Keratinocyte (primary cell): ENCODE data around the gene NKX6-1. TPM values are rescaled to one million over a fixed set of nuclear protein-coding genes. Genes with fewer than 3 reads are reported as not detected.

ENCODE experiments used
- DNase-seq: peaks from one replicate; pipeline ENCODE4 v3.0.0-alpha.2; 2011; ENCODE audit warnings: low read depth, missing footprints, low spot score
- FAIRE-seq: peaks from 2 replicates; lab custom pipeline; 2011; peaks lifted over from hg19 to GRCh38; lab: Jason Lieb, UNC
- H2AFZ ChIP-seq: 2 replicates; pipeline ENCODE4 v1.6.0; 2012; ENCODE audit warnings: low read length, control low read depth, inconsistent platforms; ENCODE audit not compliant: control insufficient read depth
- H3K27ac ChIP-seq: 2 replicates; pipeline ENCODE4 v1.5.1; 2011; ENCODE audit warnings: low read length; ENCODE audit not compliant: control insufficient read depth, insufficient read depth
- H3K27me3 ChIP-seq: 3 replicates; pipeline ENCODE4 v1.6.0; 2011; ENCODE audit warnings: low read length; ENCODE audit not compliant: control insufficient read depth, insufficient read depth; ENCODE audit errors: extremely low read depth
- H3K36me3 ChIP-seq, 2 experiments: 2 replicates in 1 of 2; 3 replicates in 1 of 2; pipeline ENCODE4 v1.5.1; 2011; ENCODE audit warnings: low read length in 2 of 2, mild to moderate bottlenecking in 1 of 2; ENCODE audit not compliant: control insufficient read depth in 2 of 2, insufficient read depth in 2 of 2; ENCODE audit errors: extremely low read depth in 1 of 2
- H3K4me1 ChIP-seq: 3 replicates; pipeline ENCODE4 v1.5.1; 2011; ENCODE audit warnings: low read length; ENCODE audit not compliant: control insufficient read depth, insufficient read depth; ENCODE audit errors: extremely low read depth
- H3K4me2 ChIP-seq: 3 replicates; pipeline ENCODE4 v1.6.0; 2011; ENCODE audit warnings: low read depth, low read length; ENCODE audit not compliant: control insufficient read depth, insufficient read depth; ENCODE audit errors: extremely low read depth
- H3K4me3 ChIP-seq, 3 experiments: fragments of 200-600 bp in 1 of 3; sonication (generic) in 1 of 3; 2 replicates in 2 of 3; 3 replicates in 1 of 3; pipeline ENCODE4 v1.5.1; 2011 to 2016; ENCODE audit warnings: low read length in 3 of 3, mild to moderate bottlenecking in 3 of 3, control low read depth in 2 of 3, inconsistent platforms in 1 of 3, low read depth in 1 of 3, mixed read lengths in 1 of 3, mixed run types in 1 of 3, moderate library complexity in 1 of 3; ENCODE audit not compliant: control insufficient read depth in 2 of 3, insufficient read depth in 2 of 3; ENCODE audit errors: extremely low read depth in 1 of 3
- H3K79me2 ChIP-seq: 2 replicates; pipeline ENCODE4 v1.6.0; 2012; ENCODE audit warnings: low read length; ENCODE audit not compliant: control insufficient read depth, insufficient read depth
- H3K9ac ChIP-seq: 3 replicates; pipeline ENCODE4 v1.6.0; 2011; ENCODE audit warnings: low read length; ENCODE audit not compliant: control insufficient read depth, insufficient read depth; ENCODE audit errors: extremely low read depth
- H3K9me1 ChIP-seq: 3 replicates; pipeline ENCODE4 v1.6.0; 2011; ENCODE audit warnings: low read length; ENCODE audit not compliant: control insufficient read depth, insufficient read depth; ENCODE audit errors: extremely low read depth
- H3K9me3 ChIP-seq: 2 replicates; pipeline ENCODE4 v1.5.1; 2012; ENCODE audit warnings: low read depth, low read length; ENCODE audit not compliant: control insufficient read depth
- H4K20me1 ChIP-seq: 3 replicates; pipeline ENCODE4 v1.6.0; 2011; ENCODE audit warnings: low read length; ENCODE audit not compliant: control insufficient read depth, insufficient read depth; ENCODE audit errors: extremely low read depth
- EZH2 ChIP-seq: IDR thresholded peaks from one replicate; pipeline ENCODE4 v1.6.1; 2012; ENCODE audit warnings: inconsistent platforms, mild to moderate bottlenecking, low read length, moderate library complexity
- dilution Hi-C: fragments of 300-500 bp; cut with MboI; formaldehyde crosslinking; loops from one replicate; pipeline ENCODE4 v1.7.0; 2020; ENCODE audit warnings: low sequenced_read_pairs; ENCODE audit not compliant: extremely low pct_ligation_motif_present
- polyA plus RNA-seq, 5 experiments: library from polyadenylated mRNA; depleted of rRNA in 3 of 5; stranded (reverse) in 3 of 5; stranded (forward) in 1 of 5; unstranded in 1 of 5; fragments of >200 nt; gene quantifications; 1 replicate in 1 of 5; 2 replicates in 3 of 5; 3 replicates in 1 of 5; pipeline versions ENCODE4 v1.2.1 to v1.2.3, GENCODE V29; 2011 to 2012; ENCODE audit warnings: missing spikeins in 2 of 5, low read depth in 1 of 5, low replicate concordance in 1 of 5
- TF ChIP-seq, protein P1 (sequence below), 3 experiments: IDR thresholded peaks in 1 of 3; conservative IDR thresholded peaks in 1 of 3; optimal IDR thresholded peaks in 1 of 3; 2 replicates in 2 of 3; 3 replicates in 1 of 3; pipeline versions ENCODE3 to v1.5.1; 2011; ENCODE audit warnings: low read length in 3 of 3, mild to moderate bottlenecking in 3 of 3, moderate library complexity in 2 of 3, control low read depth in 1 of 3, inconsistent platforms in 1 of 3; ENCODE audit not compliant: insufficient read depth in 2 of 3; ENCODE audit errors: extremely low read depth in 1 of 3

The NKX6-1 gene
- polyA plus RNA-seq, 1 donor (not counting 4 experiments of a cell fraction or from before 2014, with no cell fraction given), result not detected

DNA sequence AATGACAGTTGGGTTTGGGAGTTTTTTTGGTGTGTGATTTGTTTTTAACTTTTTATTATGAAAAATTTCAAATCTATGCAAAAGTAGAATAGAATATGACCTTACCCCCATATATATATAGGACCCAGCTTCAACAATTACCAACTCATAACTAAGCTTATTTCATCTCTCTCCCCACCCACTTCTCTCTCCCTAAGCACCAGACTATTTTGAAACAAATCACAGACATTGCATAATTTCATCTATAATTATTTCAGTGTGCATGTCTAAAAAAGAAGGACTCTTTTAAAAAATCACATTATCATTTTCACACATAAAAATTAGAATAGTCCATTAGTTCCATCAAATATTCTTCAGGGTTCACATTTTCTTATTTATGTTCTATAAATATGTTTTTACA, 28.3 kb upstream of the NKX6-1 start:
- DNase-seq (no peak), FAIRE-seq (no peak)
- no peak overlapping the region for H3K27ac ChIP-seq
- TF ChIP-seq, protein P1, sequence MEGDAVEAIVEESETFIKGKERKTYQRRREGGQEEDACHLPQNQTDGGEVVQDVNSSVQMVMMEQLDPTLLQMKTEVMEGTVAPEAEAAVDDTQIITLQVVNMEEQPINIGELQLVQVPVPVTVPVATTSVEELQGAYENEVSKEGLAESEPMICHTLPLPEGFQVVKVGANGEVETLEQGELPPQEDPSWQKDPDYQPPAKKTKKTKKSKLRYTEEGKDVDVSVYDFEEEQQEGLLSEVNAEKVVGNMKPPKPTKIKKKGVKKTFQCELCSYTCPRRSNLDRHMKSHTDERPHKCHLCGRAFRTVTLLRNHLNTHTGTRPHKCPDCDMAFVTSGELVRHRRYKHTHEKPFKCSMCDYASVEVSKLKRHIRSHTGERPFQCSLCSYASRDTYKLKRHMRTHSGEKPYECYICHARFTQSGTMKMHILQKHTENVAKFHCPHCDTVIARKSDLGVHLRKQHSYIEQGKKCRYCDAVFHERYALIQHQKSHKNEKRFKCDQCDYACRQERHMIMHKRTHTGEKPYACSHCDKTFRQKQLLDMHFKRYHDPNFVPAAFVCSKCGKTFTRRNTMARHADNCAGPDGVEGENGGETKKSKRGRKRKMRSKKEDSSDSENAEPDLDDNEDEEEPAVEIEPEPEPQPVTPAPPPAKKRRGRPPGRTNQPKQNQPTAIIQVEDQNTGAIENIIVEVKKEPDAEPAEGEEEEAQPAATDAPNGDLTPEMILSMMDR (optimal IDR thresholded peaks at IDR 0.05 in 1 of 3, IDR thresholded peaks at IDR 0.05 in 1 of 3, conservative IDR thresholded peaks at IDR 0.05 in 1 of 3; ENCODE audit: extremely low read depth in 1 of 3, insufficient read depth in 2 of 3, low read length in 3 of 3), result no peak
- no peak for TF ChIP-seq EZH2
- no peaks in the 10 kb centered on the region for H3K9me3 ChIP-seq
- no peak overlapping the region for H3K9ac ChIP-seq
- H3K4me3 ChIP-seq, result no peak overlapping the region
- H4K20me1 ChIP-seq, result no peaks in the 10 kb centered on the region
- H3K4me1 ChIP-seq, result no peaks in the 10 kb centered on the region
- H3K27me3 ChIP-seq, result no peaks in the 10 kb centered on the region
- H3K79me2 ChIP-seq, result no peaks in the 10 kb centered on the region
- no peaks in the 10 kb centered on the region for H3K36me3 ChIP-seq
- no peak overlapping the region for H2AFZ ChIP-seq
- dilution Hi-C loops, result no loop called here
- no peak overlapping the region for H3K4me2 ChIP-seq
- H3K9me1 ChIP-seq, result no peaks in the 10 kb centered on the region

DNA sequence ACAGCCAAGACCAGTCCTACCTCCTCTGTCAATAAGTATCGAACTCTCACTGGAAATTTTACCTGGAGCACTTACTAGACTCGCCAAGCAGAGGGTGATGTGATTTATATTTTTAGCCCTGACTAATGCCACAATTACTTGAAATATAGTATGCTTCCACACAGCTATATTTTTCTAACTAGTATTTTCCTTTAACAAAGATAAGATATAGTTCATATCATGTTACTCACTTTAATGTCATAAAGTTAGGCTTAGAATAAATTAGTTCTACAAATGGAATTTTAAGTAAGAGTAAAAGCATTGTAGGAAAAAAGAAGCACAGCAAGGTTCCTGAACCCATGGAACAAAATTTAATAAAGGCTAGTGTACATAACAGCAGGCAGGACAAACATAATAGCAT, 16.0 kb upstream of the NKX6-1 start:
- Histone ChIP-seq H3K4me2 (no peak overlapping the region), H3K9me1 (no peaks in the 10 kb centered on the region), H3K4me1 (no peaks in the 10 kb centered on the region), H4K20me1 (no peaks in the 10 kb centered on the region), H2AFZ (no peak overlapping the region), H3K9me3 (no peaks in the 10 kb centered on the region), H3K4me3 (no peak overlapping the region), H3K36me3 (no peaks in the 10 kb centered on the region), H3K79me2 (no peaks in the 10 kb centered on the region), H3K9ac (no peak overlapping the region), H3K27me3 (peaks cover 8% of the 10 kb centered on the region), H3K27ac (no peak overlapping the region)
- TF ChIP-seq, protein P1 (optimal IDR thresholded peaks at IDR 0.05 in 1 of 3, IDR thresholded peaks at IDR 0.05 in 1 of 3, conservative IDR thresholded peaks at IDR 0.05 in 1 of 3; ENCODE audit: extremely low read depth in 1 of 3, insufficient read depth in 2 of 3, low read length in 3 of 3), result no peak
- no peak for TF ChIP-seq EZH2
- FAIRE-seq, result no peak
- no peak for DNase-seq
- dilution Hi-C loops, result no loop called here
